Skeletal muscle satellite cell (primary cell): ENCODE data around the gene ADRA2C.

Experiments used
- H3K27me3 ChIP-seq: 2 replicates; pipeline ENCODE4 v1.7.0; 2013; ENCODE audit warnings: low read length; ENCODE audit not compliant: control insufficient read depth, insufficient read depth
- H3K36me3 ChIP-seq: 2 replicates; pipeline ENCODE4 v1.7.0; 2013; ENCODE audit warnings: mild to moderate bottlenecking, control low read depth, low read length; ENCODE audit not compliant: insufficient read depth
- H3K4me1 ChIP-seq: 2 replicates; pipeline ENCODE4 v1.7.0; 2013; ENCODE audit warnings: low read length; ENCODE audit not compliant: control insufficient read depth, insufficient read depth
- H3K4me2 ChIP-seq: 2 replicates; pipeline ENCODE4 v1.7.0; 2013; ENCODE audit warnings: mild to moderate bottlenecking, low read length
- H3K4me3 ChIP-seq: 2 replicates; pipeline ENCODE4 v1.7.0; 2013; ENCODE audit warnings: low read length
- H3K9ac ChIP-seq: 2 replicates; pipeline ENCODE4 v1.7.0; 2013; ENCODE audit warnings: mild to moderate bottlenecking, low read depth, low read length, moderate library complexity
- H3K9me3 ChIP-seq: replicated peaks from 2 replicates; pipeline ENCODE4 v1.7.0; 2013; ENCODE audit warnings: mild to moderate bottlenecking, control low read depth, low read length

ADRA2C gene

GRCh38 chr4:3724319-3725231 is 41.6 kb upstream of the ADRA2C start:
- H3K4me1 ChIP-seq: no peaks in the 10 kb centered on the region
- no peak overlapping the region for H3K4me3 ChIP-seq
- H3K27me3 ChIP-seq: peaks cover 39% of the 10 kb centered on the region
- H3K9ac ChIP-seq: no peak overlapping the region
- no peaks in the 10 kb centered on the region for H3K36me3 ChIP-seq
- H3K9me3 ChIP-seq: no peaks in the 10 kb centered on the region
- H3K4me2 ChIP-seq: no peak overlapping the region

DNA sequence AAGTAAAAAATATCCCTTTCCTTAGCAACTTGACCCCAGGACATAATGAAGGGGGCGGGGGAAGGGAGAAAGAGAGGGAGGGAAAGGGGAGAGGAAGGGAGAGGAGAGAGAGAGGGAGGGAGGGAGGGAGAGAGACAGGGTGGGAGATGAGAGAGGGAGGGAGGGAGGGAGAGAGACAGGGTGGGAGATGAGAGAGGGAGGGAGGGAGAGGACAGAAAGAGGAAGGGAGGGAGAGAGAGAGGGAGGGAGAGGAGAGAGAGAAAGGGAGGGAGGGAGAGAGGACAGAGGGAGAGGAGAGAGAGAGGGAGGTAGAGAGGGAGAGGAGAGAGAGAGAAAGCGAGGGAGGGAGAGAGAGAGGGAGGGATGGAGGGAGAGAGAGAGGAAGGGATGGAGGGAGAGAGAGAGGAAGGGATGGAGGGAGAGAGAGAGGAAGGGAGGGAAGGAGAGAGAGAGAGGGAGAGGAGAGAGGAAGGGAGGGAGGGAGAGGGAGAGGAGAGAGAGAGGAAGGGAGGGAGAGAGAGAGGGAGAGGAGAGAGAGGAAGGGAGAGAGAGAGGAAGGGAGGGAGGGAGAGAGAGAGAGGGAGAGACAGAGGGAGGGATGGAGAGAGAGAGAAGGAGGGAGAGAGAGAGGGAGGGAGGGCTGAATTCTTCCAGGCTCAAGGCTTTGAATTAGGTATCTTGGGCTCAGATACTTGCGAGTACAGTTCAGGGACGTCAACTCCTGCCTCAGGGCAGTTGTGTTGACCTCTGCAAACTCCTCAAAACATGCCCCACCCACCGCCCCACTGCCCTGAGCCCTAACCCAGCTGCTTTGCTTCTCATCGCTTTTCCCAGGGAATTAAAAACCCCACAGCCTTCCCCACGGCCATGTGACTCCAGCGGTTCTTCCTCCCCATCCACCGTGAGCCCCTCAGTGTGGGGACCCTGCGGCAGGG is 40.0 kb upstream of the ADRA2C start:
- H3K36me3 ChIP-seq: no peaks in the 10 kb centered on the region
- H3K9me3 ChIP-seq: no peaks in the 10 kb centered on the region
- no peaks in the 10 kb centered on the region for H3K4me1 ChIP-seq
- H3K4me3 ChIP-seq: no peak overlapping the region
- no peak overlapping the region for H3K9ac ChIP-seq
- H3K4me2 ChIP-seq: no peak overlapping the region
- peaks cover 28% of the 10 kb centered on the region for H3K27me3 ChIP-seq

DNA sequence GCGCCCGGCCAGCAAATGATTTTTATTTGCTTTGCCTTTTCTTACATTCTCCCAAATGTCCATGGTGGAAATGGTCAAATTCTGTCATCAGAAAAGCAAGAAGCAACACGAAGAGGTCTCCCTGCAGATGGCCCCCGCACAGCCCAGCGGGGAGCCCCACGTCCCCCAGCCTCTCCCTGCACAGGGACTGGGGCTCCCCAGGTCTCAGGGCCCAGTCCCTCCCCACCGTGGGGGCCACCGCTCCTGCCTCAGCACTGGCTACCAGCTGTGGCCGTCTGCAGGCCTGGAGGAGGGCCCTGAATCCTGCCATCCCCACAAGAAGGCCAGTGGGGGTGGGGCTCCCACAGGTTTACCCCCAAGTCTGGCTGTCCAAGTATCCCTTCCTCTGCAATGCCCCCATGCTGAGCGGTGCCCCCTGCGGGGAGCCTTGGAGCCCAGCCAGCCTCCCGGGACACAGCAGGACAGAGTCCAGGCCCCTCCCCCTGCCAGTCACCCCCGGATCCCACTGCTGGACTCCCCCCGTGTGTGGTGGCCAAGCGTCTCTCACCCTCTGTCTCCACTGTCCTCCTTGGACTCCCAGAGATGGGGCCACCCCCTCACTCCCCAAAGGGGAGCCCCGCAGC is 38.2 kb upstream of the ADRA2C start:
- Histone ChIP-seq H3K27me3 (peaks cover 26% of the 10 kb centered on the region), H3K4me3 (no peak overlapping the region), H3K4me1 (no peaks in the 10 kb centered on the region), H3K9me3 (no peaks in the 10 kb centered on the region), H3K36me3 (no peaks in the 10 kb centered on the region), H3K9ac (no peak overlapping the region), H3K4me2 (no peak overlapping the region)

GRCh38 chr4:3729188-3729881 is 36.9 kb upstream of the ADRA2C start:
- no peak overlapping the region for H3K9ac ChIP-seq
- H3K9me3 ChIP-seq: no peaks in the 10 kb centered on the region
- H3K4me1 ChIP-seq: no peaks in the 10 kb centered on the region
- H3K27me3 ChIP-seq: peaks cover 14% of the 10 kb centered on the region
- H3K4me3 ChIP-seq: no peak overlapping the region
- no peaks in the 10 kb centered on the region for H3K36me3 ChIP-seq
- no peak overlapping the region for H3K4me2 ChIP-seq

GRCh38 chr4:3729882-3730226 is 36.3 kb upstream of the ADRA2C start:
- H3K4me1 ChIP-seq: no peaks in the 10 kb centered on the region
- H3K9me3 ChIP-seq: no peaks in the 10 kb centered on the region
- H3K9ac ChIP-seq: no peak overlapping the region
- H3K36me3 ChIP-seq: no peaks in the 10 kb centered on the region
- no peak overlapping the region for H3K4me3 ChIP-seq
- no peak overlapping the region for H3K4me2 ChIP-seq
- peaks cover 9% of the 10 kb centered on the region for H3K27me3 ChIP-seq

GRCh38 chr4:3730422-3731190 is 35.6 kb upstream of the ADRA2C start:
- no peak overlapping the region for H3K4me2 ChIP-seq
- peaks cover 1% of the 10 kb centered on the region for H3K27me3 ChIP-seq
- no peaks in the 10 kb centered on the region for H3K36me3 ChIP-seq
- H3K4me3 ChIP-seq: no peak overlapping the region
- no peaks in the 10 kb centered on the region for H3K9me3 ChIP-seq
- no peak overlapping the region for H3K9ac ChIP-seq
- no peaks in the 10 kb centered on the region for H3K4me1 ChIP-seq

DNA sequence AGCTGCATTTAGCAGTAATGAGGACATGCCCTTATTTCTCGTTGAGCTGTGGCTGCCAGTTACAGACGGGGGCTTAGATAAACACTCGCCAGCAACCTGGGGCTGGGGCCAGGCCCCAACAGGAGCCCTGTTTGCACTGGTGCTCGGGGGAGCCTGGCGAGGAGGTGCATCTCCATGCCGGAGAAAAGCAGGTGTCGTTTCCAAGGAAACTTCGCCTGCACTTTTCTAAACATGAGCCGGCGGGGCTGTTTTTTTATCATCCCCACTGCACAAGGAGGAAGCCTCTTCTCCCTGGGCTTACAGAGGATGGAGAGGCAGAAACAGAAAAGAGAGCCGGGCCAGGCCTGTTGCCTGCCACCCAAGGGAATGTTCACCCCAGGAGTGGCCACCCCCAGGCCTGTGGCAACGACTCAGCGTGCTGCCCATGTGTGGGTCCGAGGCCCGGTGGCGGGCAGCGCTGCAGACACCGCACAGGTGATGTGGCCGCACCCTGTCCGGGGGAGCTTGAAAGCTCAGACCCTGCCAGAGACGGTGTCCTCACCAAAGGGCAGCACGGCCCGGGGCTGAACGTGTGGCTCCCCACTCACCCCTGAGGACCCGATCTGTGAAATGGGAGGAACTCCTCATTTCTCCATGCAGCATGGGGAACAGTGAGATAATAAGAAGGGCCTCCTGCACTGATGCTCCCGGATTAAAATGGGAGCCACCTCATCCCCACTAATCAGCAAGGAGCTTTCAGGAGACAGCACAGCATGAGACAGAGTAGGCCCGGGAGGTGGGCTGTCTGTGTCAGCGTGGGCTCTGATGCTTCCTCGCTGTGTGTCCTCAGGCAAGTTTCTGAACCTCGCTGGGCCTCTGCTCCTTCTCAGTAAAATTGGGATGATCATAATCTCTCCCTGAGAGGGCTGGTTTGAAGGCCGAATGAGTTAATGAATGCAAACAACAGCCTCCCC is 33.8 kb upstream of the ADRA2C start:
- no peak overlapping the region for H3K9ac ChIP-seq
- H3K4me2 ChIP-seq: no peak overlapping the region
- no peaks in the 10 kb centered on the region for H3K4me1 ChIP-seq
- H3K27me3 ChIP-seq: no peaks in the 10 kb centered on the region
- no peaks in the 10 kb centered on the region for H3K36me3 ChIP-seq
- H3K4me3 ChIP-seq: no peak overlapping the region
- no peaks in the 10 kb centered on the region for H3K9me3 ChIP-seq

GRCh38 chr4:3733195-3733594 is 33.0 kb upstream of the ADRA2C start:
- Histone ChIP-seq H3K4me1 (no peaks in the 10 kb centered on the region), H3K4me3 (no peak overlapping the region), H3K27me3 (peaks cover 6% of the 10 kb centered on the region), H3K9me3 (no peaks in the 10 kb centered on the region), H3K9ac (no peak overlapping the region), H3K4me2 (no peak overlapping the region), H3K36me3 (no peaks in the 10 kb centered on the region)

- H3K4me1 ChIP-seq: no peaks in the 10 kb centered on the region
- H3K27me3 ChIP-seq: peaks cover 6% of the 10 kb centered on the region
- no peak overlapping the region for H3K4me2 ChIP-seq
- no peaks in the 10 kb centered on the region for H3K9me3 ChIP-seq
- no peak overlapping the region for H3K4me3 ChIP-seq
- H3K36me3 ChIP-seq: no peaks in the 10 kb centered on the region
- no peak overlapping the region for H3K9ac ChIP-seq
Measured at GRCh38 chr4:3735196-3735595, 31.0 kb upstream of the ADRA2C start.

DNA sequence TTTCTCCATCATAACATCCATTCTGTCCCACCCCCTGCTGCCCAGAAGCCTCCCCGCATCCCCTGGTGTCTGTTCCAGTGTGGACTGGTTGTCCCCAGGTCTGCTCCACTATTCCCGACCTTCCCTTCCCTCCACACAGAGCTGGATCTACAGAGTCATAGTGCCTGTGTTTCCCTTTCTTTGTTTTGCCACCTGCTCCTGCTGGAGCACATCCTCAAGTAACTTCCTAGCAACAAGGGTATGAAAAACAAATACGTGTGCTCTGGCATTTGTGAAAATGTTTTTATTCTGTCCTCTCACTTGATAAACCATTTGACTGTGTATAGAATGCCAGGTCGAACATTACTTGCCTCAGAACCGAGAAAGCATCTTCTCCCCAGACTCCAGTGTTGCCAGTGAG is 29.9 kb upstream of the ADRA2C start:
- Histone ChIP-seq H3K36me3 (no peaks in the 10 kb centered on the region), H3K9ac (no peak overlapping the region), H3K4me1 (no peaks in the 10 kb centered on the region), H3K27me3 (peaks cover 11% of the 10 kb centered on the region), H3K4me2 (no peak overlapping the region), H3K9me3 (no peaks in the 10 kb centered on the region), H3K4me3 (no peak overlapping the region)
